GM12892 (cell line): ENCODE measurements around the gene SLC45A3.

Experiments
- POLR2A ChIP-seq: IDR thresholded peaks from 2 replicates; pipeline ENCODE4 v1.6.1; 2011; ENCODE audit warnings: low read depth, low read length, control low read depth
- POLR2AphosphoS5 ChIP-seq: IDR thresholded peaks from 2 replicates; pipeline ENCODE4 v1.6.1; 2011; ENCODE audit warnings: low read depth, low read length, control low read depth
- TAF1 ChIP-seq: IDR thresholded peaks from 2 replicates; pipeline ENCODE4 v1.6.1; 2011; ENCODE audit warnings: low read depth, mild to moderate bottlenecking, control low read depth, low read length, borderline replicate concordance

DNA sequence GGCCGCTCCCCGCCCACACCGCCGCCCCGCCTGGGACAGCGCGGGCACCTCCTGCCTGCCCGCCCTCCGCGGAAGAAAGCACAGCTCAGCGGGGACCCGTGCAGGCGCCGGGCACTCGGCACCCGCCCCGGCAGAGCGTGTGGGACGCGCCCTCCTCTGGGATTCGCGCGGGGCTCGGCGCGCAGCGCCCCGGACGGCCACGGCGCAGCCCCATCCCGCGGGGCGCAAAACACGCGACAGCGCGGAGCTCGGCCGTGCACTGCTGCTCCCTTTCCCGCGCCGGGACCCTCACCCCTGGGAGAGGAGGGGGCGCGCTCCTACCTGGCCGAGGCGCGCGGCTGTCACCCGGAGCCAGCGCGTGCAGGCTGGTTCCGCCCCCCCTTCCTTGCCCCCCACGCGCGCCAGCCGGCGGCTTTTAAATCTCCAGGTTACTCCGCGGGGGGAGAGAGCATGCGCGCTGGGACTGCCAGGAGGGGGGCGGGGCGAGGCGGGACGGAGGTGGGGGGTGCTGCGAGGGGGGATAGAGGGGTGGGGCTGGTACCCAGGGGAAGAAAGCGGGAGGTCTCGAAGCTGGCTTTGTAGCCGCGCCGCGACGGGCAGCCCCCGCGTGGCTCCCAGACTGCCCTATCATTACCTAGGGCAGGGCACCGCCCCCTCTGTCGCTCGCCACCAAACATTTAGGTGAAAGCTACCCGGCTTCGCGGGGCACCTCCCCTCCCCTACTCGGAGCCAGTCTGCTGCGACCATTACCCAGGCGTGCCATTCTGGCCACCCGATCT lies at the start of gene SLC45A3:
- no peak for TF ChIP-seq POLR2AphosphoS5
- no peak for TF ChIP-seq POLR2A
- no peak for TF ChIP-seq TAF1
